IMR-90 (cell line): ENCODE measurements around the gene HELZ. TPM values are rescaled to one million over a fixed set of nuclear protein-coding genes. Genes with fewer than 3 reads are reported as not detected.

Experiments used
- ATAC-seq: fragments of 200-7000 bp; cut with Tn5 transposase; 2 replicates; pipeline ENCODE4 v1.9.1; 2020; ENCODE audit warnings: low read depth, mild to moderate bottlenecking, moderate library complexity
- BruUV-seq: library from RNA; stranded (reverse); fragments of 400-500 nt; replicated peaks from 2 replicates; lab custom pipeline; 2021; lab: Mats Ljungman, UMichigan
- CTCF ChIA-PET: fragments of 300-600 bp; formaldehyde crosslinking; extraction: SDS; loops from one replicate; lab custom pipeline; 2021; ENCODE audit warnings: antibody characterized with exemption; lab: Yijun Ruan, JAX
- POLR2A ChIA-PET: fragments of 300-600 bp; sonication (Branson Sonifier 250); formaldehyde crosslinking; loops from one replicate; lab custom pipeline; 2022; ENCODE audit warnings: antibody characterized with exemption; ENCODE audit not compliant: unreplicated experiment; lab: Charles Lee
- DNase-seq: peaks from one replicate; pipeline ENCODE4 v3.0.0; 2013
- H2AFZ ChIP-seq: replicated peaks from 2 replicates; pipeline ENCODE3; 2013; ENCODE audit warnings: low read length, mild to moderate bottlenecking; ENCODE audit not compliant: poor library complexity
- H2AK5ac ChIP-seq: 2 replicates; pipeline ENCODE4 v1.6.1; 2013; ENCODE audit warnings: low read depth, low read length, inconsistent platforms
- H2AK9ac ChIP-seq: replicated peaks from 2 replicates; pipeline ENCODE3; 2013; ENCODE audit warnings: mild to moderate bottlenecking, low read depth, low read length, moderate library complexity; ENCODE audit not compliant: poor library complexity
- H2BK120ac ChIP-seq: 2 replicates; pipeline ENCODE4 v1.6.1; 2013; ENCODE audit warnings: low read depth, low read length, inconsistent platforms
- H2BK15ac ChIP-seq: 3 replicates; pipeline ENCODE4 v1.6.1; 2013; ENCODE audit warnings: low read depth, low read length, inconsistent platforms
- H2BK20ac ChIP-seq: 2 replicates; pipeline ENCODE4 v1.6.1; 2013; ENCODE audit warnings: low read depth, mild to moderate bottlenecking, inconsistent platforms, low read length, moderate library complexity
- H2BK5ac ChIP-seq: 2 replicates; pipeline ENCODE4 v1.6.1; 2013; ENCODE audit warnings: mild to moderate bottlenecking, low read depth, low read length, inconsistent platforms; ENCODE audit not compliant: poor library complexity, severe bottlenecking
- H3K14ac ChIP-seq: replicated peaks from 2 replicates; pipeline ENCODE4 v1.6.1; 2013; ENCODE audit warnings: low read depth, low read length, inconsistent platforms
- H3K18ac ChIP-seq: 2 replicates; pipeline ENCODE4 v1.6.1; 2013; ENCODE audit warnings: low read depth, low read length, control low read depth
- H3K23ac ChIP-seq: 2 replicates; pipeline ENCODE4 v1.6.1; 2013; ENCODE audit warnings: low read depth, low read length, inconsistent platforms
- H3K27ac ChIP-seq: 2 replicates; pipeline ENCODE4 v1.5.1; 2013; ENCODE audit warnings: mild to moderate bottlenecking, control low read depth, low read length; ENCODE audit not compliant: insufficient read depth
- H3K27me3 ChIP-seq: 2 replicates; pipeline ENCODE4 v1.6.1; 2013; ENCODE audit warnings: low read length; ENCODE audit not compliant: control insufficient read depth, insufficient read depth
- H3K36me3 ChIP-seq: 2 replicates; pipeline ENCODE4 v1.6.1; 2013; ENCODE audit warnings: low read length, mixed read lengths; ENCODE audit not compliant: control insufficient read depth, insufficient read depth
- H3K4ac ChIP-seq: 2 replicates; pipeline ENCODE4 v1.6.1; 2013; ENCODE audit warnings: low read depth, low read length, inconsistent platforms
- H3K4me1 ChIP-seq: 2 replicates; pipeline ENCODE4 v1.6.1; 2013; ENCODE audit warnings: low read length, mixed read lengths; ENCODE audit not compliant: control insufficient read depth, insufficient read depth
- H3K4me2 ChIP-seq: 2 replicates; pipeline ENCODE4 v1.6.1; 2013; ENCODE audit warnings: low read depth, mild to moderate bottlenecking, control low read depth, low read length, moderate library complexity
- H3K4me3 ChIP-seq: 2 replicates; pipeline ENCODE4 v1.5.1; 2013; ENCODE audit warnings: low read depth, mild to moderate bottlenecking, control low read depth, low read length, moderate library complexity; ENCODE audit not compliant: insufficient read depth
- H3K56ac ChIP-seq: 2 replicates; pipeline ENCODE4 v1.6.1; 2013; ENCODE audit warnings: low read length, inconsistent platforms; ENCODE audit not compliant: insufficient read depth; ENCODE audit errors: extremely low read depth
- H3K79me1 ChIP-seq, 2 experiments: 2 replicates each; pipeline ENCODE4 v1.6.1; 2013; ENCODE audit warnings: low read length in 2 of 2, inconsistent platforms in 1 of 2, low read depth in 1 of 2
- H3K9ac ChIP-seq: 2 replicates; pipeline ENCODE4 v1.6.1; 2013; ENCODE audit warnings: low read depth, low read length, control low read depth
- H3K9me1 ChIP-seq: 2 replicates; pipeline ENCODE4 v1.6.1; 2013; ENCODE audit warnings: low read length, inconsistent platforms; ENCODE audit not compliant: insufficient read depth
- H3K9me3 ChIP-seq: 2 replicates; pipeline ENCODE4 v1.6.1; 2013; ENCODE audit warnings: low read length; ENCODE audit not compliant: control insufficient read depth, insufficient read depth
- H4K20me1 ChIP-seq: 2 replicates; pipeline ENCODE4 v1.6.1; 2013; ENCODE audit warnings: low read length, inconsistent platforms; ENCODE audit not compliant: insufficient read depth
- H4K5ac ChIP-seq: 2 replicates; pipeline ENCODE4 v1.6.1; 2013; ENCODE audit warnings: mild to moderate bottlenecking, low read depth, low read length, control low read depth
- H4K8ac ChIP-seq, 2 experiments: 2 replicates each; pipeline ENCODE4 v1.6.1; 2013; ENCODE audit warnings: low read depth in 2 of 2, low read length in 2 of 2, control low read depth in 1 of 2, inconsistent platforms in 1 of 2
- H4K91ac ChIP-seq: 2 replicates; pipeline ENCODE4 v1.6.1; 2013; ENCODE audit warnings: low read depth, low read length, inconsistent platforms; ENCODE audit not compliant: insufficient read depth
- BHLHE40 ChIP-seq: fragments of 150-350 bp; IDR thresholded peaks from 2 replicates; pipeline ENCODE4 v1.6.1; 2016; ENCODE audit warnings: mild to moderate bottlenecking, low read depth, low read length
- CEBPB ChIP-seq: IDR thresholded peaks from 2 replicates; pipeline ENCODE4 v1.6.1; 2012; ENCODE audit warnings: low read depth, low read length, improper control_type of control experiment
- CHD1 ChIP-seq: IDR thresholded peaks from 2 replicates; pipeline ENCODE4 v1.6.1; 2012; ENCODE audit warnings: low read depth, low read length, improper control_type of control experiment
- ELK1 ChIP-seq: fragments of 150-350 bp; IDR thresholded peaks from 2 replicates; pipeline ENCODE4 v1.6.1; 2016; ENCODE audit warnings: low read depth, mild to moderate bottlenecking, low read length, moderate library complexity, borderline replicate concordance
- FOS ChIP-seq: fragments of 150-350 bp; IDR thresholded peaks from 2 replicates; pipeline ENCODE4 v1.6.1; 2016; ENCODE audit warnings: low read depth, low read length
- MAFK ChIP-seq: IDR thresholded peaks from 2 replicates; pipeline ENCODE4 v1.6.1; 2012; ENCODE audit warnings: low read depth, low read length, improper control_type of control experiment
- MAZ ChIP-seq: IDR thresholded peaks from 2 replicates; pipeline ENCODE4 v1.6.1; 2012; ENCODE audit warnings: low read depth, mild to moderate bottlenecking, low read length, improper control_type of control experiment, moderate library complexity, borderline replicate concordance
- MXI1 ChIP-seq: IDR thresholded peaks from 2 replicates; pipeline ENCODE4 v1.6.1; 2012; ENCODE audit warnings: low read depth, mild to moderate bottlenecking, low read length, moderate library complexity, borderline replicate concordance
- NFE2L2 ChIP-seq: fragments of 150-350 bp; IDR thresholded peaks from 2 replicates; pipeline ENCODE4 v1.6.1; 2016; ENCODE audit warnings: low read depth, mild to moderate bottlenecking, low read length
- POLR2A ChIP-seq: IDR thresholded peaks from 2 replicates; pipeline ENCODE4 v1.6.1; 2012; ENCODE audit warnings: mild to moderate bottlenecking, low read depth, low read length
- RAD21 ChIP-seq: IDR thresholded peaks from 2 replicates; pipeline ENCODE4 v1.6.1; 2012; ENCODE audit warnings: low read length, improper control_type of control experiment
- RCOR1 ChIP-seq: IDR thresholded peaks from 2 replicates; pipeline ENCODE4 v1.6.1; 2012; ENCODE audit warnings: mild to moderate bottlenecking, low read length, improper control_type of control experiment; ENCODE audit not compliant: insufficient replicate concordance
- RFX5 ChIP-seq: IDR thresholded peaks from 2 replicates; pipeline ENCODE4 v1.8.0; 2012; ENCODE audit warnings: low read depth, mild to moderate bottlenecking, low read length, moderate library complexity
- SMC3 ChIP-seq: fragments of 150-350 bp; IDR thresholded peaks from 2 replicates; pipeline ENCODE4 v1.6.1; 2016; ENCODE audit warnings: low read depth, mild to moderate bottlenecking, antibody characterized with exemption, low read length, moderate library complexity
- USF2 ChIP-seq: fragments of 150-350 bp; IDR thresholded peaks from 2 replicates; pipeline ENCODE4 v1.6.1; 2017; ENCODE audit warnings: mild to moderate bottlenecking, antibody characterized with exemption, low read length, low read depth
- WGBS, 2 experiments: methylation state at CpG; one replicate each; pipeline versions ENCODE4 v1.1.5 to v1.1.7; 2013; ENCODE audit warnings: missing lambda C conversion rate in 2 of 2; ENCODE audit not compliant: insufficient read length in 1 of 2; ENCODE audit errors: extremely low coverage in 2 of 2; 5-methylcytosine and 5-hydroxymethylcytosine counted together
- dilution Hi-C: fragments of 300-500 bp; cut with HindIII; formaldehyde crosslinking; loops from one replicate; pipeline ENCODE4 v1.14.3; 2018; ENCODE audit warnings: low sequenced_read_pairs; ENCODE audit not compliant: unreplicated experiment
- in situ Hi-C: fragments of 300-500 bp; cut with MboI; formaldehyde crosslinking; loops from 3 replicates; pipeline ENCODE4 v1.14.3; 2019; ENCODE audit warnings: low sequenced_read_pairs, inconsistent platforms, mixed read lengths
- intact Hi-C: fragments of 100-400 bp; cut with micrococcal nuclease; formaldehyde crosslinking; loops from 2 replicates; pipeline ENCODE4 v1.10.0; 2022
- polyA plus RNA-seq, 3 experiments: library from polyadenylated mRNA; depleted of rRNA; stranded (reverse); fragments of >200 nt; gene quantifications; 2 replicates each; pipeline ENCODE4 v1.2.3, GENCODE V29; 2012; ENCODE audit warnings: low replicate concordance in 1 of 3
- total RNA-seq: library from RNA; depleted of rRNA; stranded (reverse); fragments of >200 nt; gene quantifications from 2 replicates; pipeline ENCODE4 v1.2.3, GENCODE V29; 2012
- TF ChIP-seq, protein P1 (sequence below): conservative IDR thresholded peaks from 2 replicates; pipeline ENCODE4 v1.5.1; 2012; ENCODE audit warnings: mild to moderate bottlenecking, low read depth, low read length, improper control_type of control experiment

Gene HELZ
- total and polyA plus RNA-seq, 2 of the 4 experiments (the other 2 are of a cell fraction), result 8.0 to 60.6 TPM

GRCh38 chr17:67063141-67063540 is 181.9 kb downstream of the HELZ start:
- Histone ChIP-seq H2AK5ac (peak overlapping the region; percentile 45; the same call in 1 of the 2 replicates), H3K9me3 (no peaks in the 10 kb centered on the region), H4K91ac (no peak overlapping the region), H2BK20ac (no peak overlapping the region), H2BK120ac (no peak overlapping the region), H2AFZ (peak overlapping the region; percentile 45), H3K23ac (no peak overlapping the region), H3K4me2 (peak overlapping the region; percentile 40), H3K36me3 (no peaks in the 10 kb centered on the region), H3K4me3 (no peak overlapping the region), H3K9me1 (no peaks in the 10 kb centered on the region), H3K14ac (no peak overlapping the region), H3K18ac (0 out of 2 replicates have a peak overlapping the region, but pooled peaks have one; percentile 13), H4K20me1 (no peaks in the 10 kb centered on the region), H4K5ac (no peak overlapping the region), H2AK9ac (peak overlapping the region; percentile 20), H3K79me1 (no peaks in the 10 kb centered on the region; a peak in 1 of 4 replicates), H3K4me1 (peaks cover 4% of the 10 kb centered on the region), H3K4ac (no peak overlapping the region), H2BK5ac (no peak overlapping the region), H3K56ac (no peak overlapping the region), H3K27me3 (no peaks in the 10 kb centered on the region), H4K8ac (no peak overlapping the region; a peak in 1 of 4 replicates), H2BK15ac (no peak overlapping the region), H3K9ac (no peak overlapping the region), H3K27ac (no peak overlapping the region)
- WGBS, 2 experiments, result 33% methylated on average over 4 of the region's 6 CpGs; no CpG with 5 or more reads in 1 of the 2 experiments
- TF ChIP-seq MAFK, result no peak
- no peak for TF ChIP-seq FOS
- no peak for TF ChIP-seq POLR2A
- TF ChIP-seq, protein P1, sequence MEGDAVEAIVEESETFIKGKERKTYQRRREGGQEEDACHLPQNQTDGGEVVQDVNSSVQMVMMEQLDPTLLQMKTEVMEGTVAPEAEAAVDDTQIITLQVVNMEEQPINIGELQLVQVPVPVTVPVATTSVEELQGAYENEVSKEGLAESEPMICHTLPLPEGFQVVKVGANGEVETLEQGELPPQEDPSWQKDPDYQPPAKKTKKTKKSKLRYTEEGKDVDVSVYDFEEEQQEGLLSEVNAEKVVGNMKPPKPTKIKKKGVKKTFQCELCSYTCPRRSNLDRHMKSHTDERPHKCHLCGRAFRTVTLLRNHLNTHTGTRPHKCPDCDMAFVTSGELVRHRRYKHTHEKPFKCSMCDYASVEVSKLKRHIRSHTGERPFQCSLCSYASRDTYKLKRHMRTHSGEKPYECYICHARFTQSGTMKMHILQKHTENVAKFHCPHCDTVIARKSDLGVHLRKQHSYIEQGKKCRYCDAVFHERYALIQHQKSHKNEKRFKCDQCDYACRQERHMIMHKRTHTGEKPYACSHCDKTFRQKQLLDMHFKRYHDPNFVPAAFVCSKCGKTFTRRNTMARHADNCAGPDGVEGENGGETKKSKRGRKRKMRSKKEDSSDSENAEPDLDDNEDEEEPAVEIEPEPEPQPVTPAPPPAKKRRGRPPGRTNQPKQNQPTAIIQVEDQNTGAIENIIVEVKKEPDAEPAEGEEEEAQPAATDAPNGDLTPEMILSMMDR, result no peak
- no peak for TF ChIP-seq CHD1
- TF ChIP-seq USF2, result no peak
- no peak for TF ChIP-seq BHLHE40
- no peak for TF ChIP-seq ELK1
- no peak for TF ChIP-seq NFE2L2
- no peak for TF ChIP-seq MXI1
- TF ChIP-seq SMC3, result no peak
- TF ChIP-seq RFX5, result no peak
- TF ChIP-seq RCOR1, result no peak
- TF ChIP-seq MAZ, result no peak
- no peak for TF ChIP-seq CEBPB
- TF ChIP-seq RAD21, result no peak
- ChIA-PET CTCF (no interaction called here), POLR2A (no interaction called here)
- in situ Hi-C loops (no loop called here), dilution Hi-C loops (no loop called here), intact Hi-C loops (no loop called here)
- DNase-seq, result peak; percentile 61
- ATAC-seq, result peak; percentile 91
- no TSS peak for BruUV-seq
